Measurements from ENCODE around the gene ASPSCR1. TPM values are rescaled to one million over a fixed set of nuclear protein-coding genes. Genes with fewer than 3 reads are reported as not detected.

ASPSCR1 gene
- total and polyA plus RNA-seq, 2 of the 13 experiments (the other 11 are each of a cell fraction or from before 2014, with no cell fraction given): 274 to 314 TPM

DNA sequence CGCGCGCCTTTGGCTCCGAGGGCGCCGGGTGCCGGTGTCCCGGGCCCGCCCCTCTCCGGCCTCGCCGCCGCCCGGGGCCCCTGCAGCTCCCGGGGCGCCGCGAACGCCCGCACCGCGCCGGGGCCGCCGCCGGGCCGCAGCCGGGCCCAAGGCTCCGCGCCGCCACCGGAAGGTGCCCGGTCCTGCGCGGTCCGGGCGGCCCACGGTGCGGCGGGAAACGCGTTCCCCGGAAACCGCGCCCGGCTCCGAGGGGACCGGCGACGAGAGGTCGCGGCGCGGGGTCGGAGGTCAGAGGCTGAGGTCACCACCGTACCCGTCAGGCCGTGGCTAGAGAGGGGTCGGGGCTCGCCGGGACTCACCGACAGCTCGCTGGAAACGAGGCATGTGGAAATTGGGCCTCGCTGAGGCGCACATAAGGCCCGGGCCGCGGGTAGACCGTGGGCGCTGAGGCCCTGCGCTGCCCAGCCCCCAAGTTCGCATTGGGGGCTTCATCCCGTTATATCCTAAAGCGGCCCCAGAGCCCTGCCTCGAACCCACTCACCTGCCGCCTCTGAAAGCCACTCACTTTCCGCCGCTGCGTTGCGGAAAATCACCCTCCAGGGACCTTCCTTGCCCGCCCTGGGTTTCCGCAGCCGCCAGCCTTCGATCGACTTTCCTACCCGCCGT, 88.3 kb downstream of the ASPSCR1 start, which contains the start of gene DUS1L (continued):
- TF ChIP-seq MIER3 (CRISPR knock-in tag; IDR thresholded peaks at IDR 0.05; ENCODE audit: borderline replicate concordance): peak; percentile 92; the same call in 1 of the 2 replicates
- TF ChIP-seq, protein P1, sequence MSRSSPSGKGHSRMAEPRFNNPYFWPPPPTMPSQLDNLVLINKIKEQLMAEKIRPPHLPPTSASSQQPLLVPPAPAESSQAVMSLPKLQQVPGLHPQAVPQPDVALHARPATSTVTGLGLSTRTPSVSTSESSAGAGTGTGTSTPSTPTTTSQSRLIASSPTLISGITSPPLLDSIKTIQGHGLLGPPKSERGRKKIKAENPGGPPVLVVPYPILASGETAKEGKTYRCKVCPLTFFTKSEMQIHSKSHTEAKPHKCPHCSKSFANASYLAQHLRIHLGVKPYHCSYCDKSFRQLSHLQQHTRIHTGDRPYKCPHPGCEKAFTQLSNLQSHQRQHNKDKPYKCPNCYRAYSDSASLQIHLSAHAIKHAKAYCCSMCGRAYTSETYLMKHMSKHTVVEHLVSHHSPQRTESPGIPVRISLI (CRISPR knock-in tag; IDR thresholded peaks at IDR 0.05; ENCODE audit: borderline replicate concordance): peak; percentile 68
- TF ChIP-seq RARA (CRISPR knock-in tag; IDR thresholded peaks at IDR 0.05): peak; percentile 73
- TF ChIP-seq ZNF382 (CRISPR knock-in tag; IDR thresholded peaks at IDR 0.05; ENCODE audit: borderline replicate concordance): no peak
- TF ChIP-seq, protein P2, sequence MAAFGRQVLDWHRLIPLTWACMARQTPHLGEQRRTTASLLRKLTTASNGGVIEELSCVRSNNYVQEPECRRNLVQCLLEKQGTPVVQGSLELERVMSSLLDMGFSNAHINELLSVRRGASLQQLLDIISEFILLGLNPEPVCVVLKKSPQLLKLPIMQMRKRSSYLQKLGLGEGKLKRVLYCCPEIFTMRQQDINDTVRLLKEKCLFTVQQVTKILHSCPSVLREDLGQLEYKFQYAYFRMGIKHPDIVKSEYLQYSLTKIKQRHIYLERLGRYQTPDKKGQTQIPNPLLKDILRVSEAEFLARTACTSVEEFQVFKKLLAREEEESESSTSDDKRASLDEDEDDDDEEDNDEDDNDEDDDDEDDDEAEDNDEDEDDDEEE (CRISPR knock-in tag; IDR thresholded peaks at IDR 0.05): peak; percentile 6; the same call in 1 of the 2 replicates
- TF ChIP-seq, protein P3, sequence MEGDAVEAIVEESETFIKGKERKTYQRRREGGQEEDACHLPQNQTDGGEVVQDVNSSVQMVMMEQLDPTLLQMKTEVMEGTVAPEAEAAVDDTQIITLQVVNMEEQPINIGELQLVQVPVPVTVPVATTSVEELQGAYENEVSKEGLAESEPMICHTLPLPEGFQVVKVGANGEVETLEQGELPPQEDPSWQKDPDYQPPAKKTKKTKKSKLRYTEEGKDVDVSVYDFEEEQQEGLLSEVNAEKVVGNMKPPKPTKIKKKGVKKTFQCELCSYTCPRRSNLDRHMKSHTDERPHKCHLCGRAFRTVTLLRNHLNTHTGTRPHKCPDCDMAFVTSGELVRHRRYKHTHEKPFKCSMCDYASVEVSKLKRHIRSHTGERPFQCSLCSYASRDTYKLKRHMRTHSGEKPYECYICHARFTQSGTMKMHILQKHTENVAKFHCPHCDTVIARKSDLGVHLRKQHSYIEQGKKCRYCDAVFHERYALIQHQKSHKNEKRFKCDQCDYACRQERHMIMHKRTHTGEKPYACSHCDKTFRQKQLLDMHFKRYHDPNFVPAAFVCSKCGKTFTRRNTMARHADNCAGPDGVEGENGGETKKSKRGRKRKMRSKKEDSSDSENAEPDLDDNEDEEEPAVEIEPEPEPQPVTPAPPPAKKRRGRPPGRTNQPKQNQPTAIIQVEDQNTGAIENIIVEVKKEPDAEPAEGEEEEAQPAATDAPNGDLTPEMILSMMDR (CRISPR knock-in tag; IDR thresholded peaks at IDR 0.05): peak; percentile 42
- TF ChIP-seq, protein P4, sequence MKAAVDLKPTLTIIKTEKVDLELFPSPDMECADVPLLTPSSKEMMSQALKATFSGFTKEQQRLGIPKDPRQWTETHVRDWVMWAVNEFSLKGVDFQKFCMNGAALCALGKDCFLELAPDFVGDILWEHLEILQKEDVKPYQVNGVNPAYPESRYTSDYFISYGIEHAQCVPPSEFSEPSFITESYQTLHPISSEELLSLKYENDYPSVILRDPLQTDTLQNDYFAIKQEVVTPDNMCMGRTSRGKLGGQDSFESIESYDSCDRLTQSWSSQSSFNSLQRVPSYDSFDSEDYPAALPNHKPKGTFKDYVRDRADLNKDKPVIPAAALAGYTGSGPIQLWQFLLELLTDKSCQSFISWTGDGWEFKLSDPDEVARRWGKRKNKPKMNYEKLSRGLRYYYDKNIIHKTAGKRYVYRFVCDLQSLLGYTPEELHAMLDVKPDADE (CRISPR knock-in tag; IDR thresholded peaks at IDR 0.05): no peak
- TF ChIP-seq CC2D1A (CRISPR knock-in tag; IDR thresholded peaks at IDR 0.05): 0 out of 2 replicates have a peak, but pooled peaks have one; percentile 15
- TF ChIP-seq, protein P5, sequence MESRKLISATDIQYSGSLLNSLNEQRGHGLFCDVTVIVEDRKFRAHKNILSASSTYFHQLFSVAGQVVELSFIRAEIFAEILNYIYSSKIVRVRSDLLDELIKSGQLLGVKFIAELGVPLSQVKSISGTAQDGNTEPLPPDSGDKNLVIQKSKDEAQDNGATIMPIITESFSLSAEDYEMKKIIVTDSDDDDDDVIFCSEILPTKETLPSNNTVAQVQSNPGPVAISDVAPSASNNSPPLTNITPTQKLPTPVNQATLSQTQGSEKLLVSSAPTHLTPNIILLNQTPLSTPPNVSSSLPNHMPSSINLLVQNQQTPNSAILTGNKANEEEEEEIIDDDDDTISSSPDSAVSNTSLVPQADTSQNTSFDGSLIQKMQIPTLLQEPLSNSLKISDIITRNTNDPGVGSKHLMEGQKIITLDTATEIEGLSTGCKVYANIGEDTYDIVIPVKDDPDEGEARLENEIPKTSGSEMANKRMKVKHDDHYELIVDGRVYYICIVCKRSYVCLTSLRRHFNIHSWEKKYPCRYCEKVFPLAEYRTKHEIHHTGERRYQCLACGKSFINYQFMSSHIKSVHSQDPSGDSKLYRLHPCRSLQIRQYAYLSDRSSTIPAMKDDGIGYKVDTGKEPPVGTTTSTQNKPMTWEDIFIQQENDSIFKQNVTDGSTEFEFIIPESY (CRISPR knock-in tag; IDR thresholded peaks at IDR 0.05): peak; percentile 90
- no peak for TF ChIP-seq NONO (IDR thresholded peaks at IDR 0.05)
- peak; percentile 96; the same call in 1 of the 2 replicates for TF ChIP-seq NONO (CRISPR knock-in tag; conservative IDR thresholded peaks at IDR 0.05)
- TF ChIP-seq NR1H2 (CRISPR knock-in tag; IDR thresholded peaks at IDR 0.05; ENCODE audit: borderline replicate concordance, low read depth): peak; percentile 89; the same call in 1 of the 2 replicates
- TF ChIP-seq ZNF850 (CRISPR knock-in tag; conservative IDR thresholded peaks at IDR 0.05): no peak
- TF ChIP-seq, protein P6, sequence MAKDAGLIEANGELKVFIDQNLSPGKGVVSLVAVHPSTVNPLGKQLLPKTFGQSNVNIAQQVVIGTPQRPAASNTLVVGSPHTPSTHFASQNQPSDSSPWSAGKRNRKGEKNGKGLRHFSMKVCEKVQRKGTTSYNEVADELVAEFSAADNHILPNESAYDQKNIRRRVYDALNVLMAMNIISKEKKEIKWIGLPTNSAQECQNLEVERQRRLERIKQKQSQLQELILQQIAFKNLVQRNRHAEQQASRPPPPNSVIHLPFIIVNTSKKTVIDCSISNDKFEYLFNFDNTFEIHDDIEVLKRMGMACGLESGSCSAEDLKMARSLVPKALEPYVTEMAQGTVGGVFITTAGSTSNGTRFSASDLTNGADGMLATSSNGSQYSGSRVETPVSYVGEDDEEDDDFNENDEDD (CRISPR knock-in tag; IDR thresholded peaks at IDR 0.05; ENCODE audit: borderline replicate concordance): peak; percentile 86; the same call in 1 of the 2 replicates
- no peak for TF ChIP-seq POLR2AphosphoS5 (IDR thresholded peaks at IDR 0.05; ENCODE audit: low read depth, low read length)
- TF ChIP-seq, protein P7, sequence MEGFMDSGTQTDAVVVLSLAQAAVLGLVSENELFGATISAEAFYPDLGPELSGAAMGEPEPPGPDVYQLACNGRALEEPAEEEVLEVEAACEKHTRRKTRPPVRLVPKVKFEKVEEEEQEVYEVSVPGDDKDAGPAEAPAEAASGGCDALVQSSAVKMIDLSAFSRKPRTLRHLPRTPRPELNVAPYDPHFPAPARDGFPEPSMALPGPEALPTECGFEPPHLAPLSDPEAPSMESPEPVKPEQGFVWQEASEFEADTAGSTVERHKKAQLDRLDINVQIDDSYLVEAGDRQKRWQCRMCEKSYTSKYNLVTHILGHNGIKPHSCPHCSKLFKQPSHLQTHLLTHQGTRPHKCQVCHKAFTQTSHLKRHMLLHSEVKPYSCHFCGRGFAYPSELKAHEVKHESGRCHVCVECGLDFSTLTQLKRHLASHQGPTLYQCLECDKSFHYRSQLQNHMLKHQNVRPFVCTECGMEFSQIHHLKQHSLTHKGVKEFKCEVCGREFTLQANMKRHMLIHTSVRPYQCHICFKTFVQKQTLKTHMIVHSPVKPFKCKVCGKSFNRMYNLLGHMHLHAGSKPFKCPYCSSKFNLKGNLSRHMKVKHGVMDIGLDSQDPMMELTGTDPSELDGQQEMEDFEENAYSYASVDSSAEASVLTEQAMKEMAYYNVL (CRISPR knock-in tag; IDR thresholded peaks at IDR 0.05; ENCODE audit: borderline replicate concordance): peak; percentile 35; the same call in 1 of the 2 replicates
- TF ChIP-seq MZF1 (CRISPR knock-in tag; IDR thresholded peaks at IDR 0.05; ENCODE audit: borderline replicate concordance): no peak
- TF ChIP-seq HOXD1 (CRISPR knock-in tag; IDR thresholded peaks at IDR 0.05): peak; percentile 79; the same call in 1 of the 2 replicates
